Epithelial cell of esophagus (primary cell): Measurements from ENCODE around the gene ESPN.

Source experiments
- DNase-seq: peaks from one replicate; pipeline ENCODE4 v3.0.0; 2010; ENCODE audit warnings: low read depth
- H3K4me3 ChIP-seq: 2 replicates; pipeline ENCODE4 v1.5.1; 2011; ENCODE audit warnings: mild to moderate bottlenecking, low read length, control low read depth
- TF ChIP-seq, protein P1 (sequence below): IDR thresholded peaks from 2 replicates; pipeline ENCODE4 v1.5.1; 2011; ENCODE audit warnings: low read depth, mild to moderate bottlenecking, low read length, control low read depth, inconsistent platforms; ENCODE audit not compliant: insufficient read depth; ENCODE audit errors: missing control alignments

Gene ESPN

DNA sequence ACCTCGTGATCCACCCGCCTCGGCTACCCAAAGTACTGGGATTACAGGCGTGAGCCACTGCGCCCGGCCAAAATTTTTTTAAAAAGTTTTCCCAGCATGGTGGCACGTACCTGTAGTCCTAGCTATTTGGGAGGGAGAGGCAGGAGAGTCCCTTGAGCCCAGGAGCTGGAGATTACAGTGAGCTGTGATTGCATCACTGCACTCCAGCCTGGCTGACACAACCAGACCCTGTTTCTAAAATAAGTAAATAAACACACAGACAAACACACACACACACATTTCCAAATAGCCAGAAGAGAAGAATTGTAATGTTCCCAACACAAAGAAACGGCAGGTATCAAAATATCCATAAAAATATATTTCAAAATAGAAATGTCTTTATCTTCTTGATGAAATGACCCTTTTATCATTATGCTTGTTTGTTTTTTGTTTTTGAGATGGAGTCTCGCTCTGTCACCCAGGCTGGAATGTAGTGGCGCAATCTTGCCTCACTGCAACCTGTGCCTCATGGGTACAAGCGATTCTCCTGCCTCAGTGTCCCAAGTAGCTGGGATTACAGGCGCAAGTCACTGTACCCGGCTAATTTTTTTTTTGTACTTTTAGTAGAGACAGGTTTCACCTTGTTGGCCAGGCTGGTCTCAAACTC lies 14.2 kb upstream of the ESPN start:
- no peak for DNase-seq
- TF ChIP-seq, protein P1, sequence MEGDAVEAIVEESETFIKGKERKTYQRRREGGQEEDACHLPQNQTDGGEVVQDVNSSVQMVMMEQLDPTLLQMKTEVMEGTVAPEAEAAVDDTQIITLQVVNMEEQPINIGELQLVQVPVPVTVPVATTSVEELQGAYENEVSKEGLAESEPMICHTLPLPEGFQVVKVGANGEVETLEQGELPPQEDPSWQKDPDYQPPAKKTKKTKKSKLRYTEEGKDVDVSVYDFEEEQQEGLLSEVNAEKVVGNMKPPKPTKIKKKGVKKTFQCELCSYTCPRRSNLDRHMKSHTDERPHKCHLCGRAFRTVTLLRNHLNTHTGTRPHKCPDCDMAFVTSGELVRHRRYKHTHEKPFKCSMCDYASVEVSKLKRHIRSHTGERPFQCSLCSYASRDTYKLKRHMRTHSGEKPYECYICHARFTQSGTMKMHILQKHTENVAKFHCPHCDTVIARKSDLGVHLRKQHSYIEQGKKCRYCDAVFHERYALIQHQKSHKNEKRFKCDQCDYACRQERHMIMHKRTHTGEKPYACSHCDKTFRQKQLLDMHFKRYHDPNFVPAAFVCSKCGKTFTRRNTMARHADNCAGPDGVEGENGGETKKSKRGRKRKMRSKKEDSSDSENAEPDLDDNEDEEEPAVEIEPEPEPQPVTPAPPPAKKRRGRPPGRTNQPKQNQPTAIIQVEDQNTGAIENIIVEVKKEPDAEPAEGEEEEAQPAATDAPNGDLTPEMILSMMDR: no peak
- H3K4me3 ChIP-seq: no peak overlapping the region

DNA sequence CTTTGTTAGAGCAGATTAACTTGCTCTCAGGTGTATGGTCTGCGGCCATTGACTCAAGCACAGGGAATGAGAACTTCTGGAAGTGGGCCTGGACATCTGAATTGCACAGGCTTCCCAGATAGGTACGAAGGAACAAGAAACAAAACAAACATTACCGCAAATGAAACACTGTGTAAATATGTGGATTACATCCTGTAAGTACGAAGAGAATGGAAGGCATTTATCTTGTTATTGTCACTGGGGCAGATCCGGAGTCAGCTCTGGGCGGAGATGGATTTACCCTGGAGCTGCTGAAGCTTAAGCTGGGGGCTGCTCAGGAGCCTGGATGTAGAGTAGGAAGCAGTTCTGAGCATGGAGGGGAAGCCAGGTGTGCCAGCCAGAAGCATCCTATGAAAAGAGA lies 11.7 kb upstream of the ESPN start:
- H3K4me3 ChIP-seq: no peak overlapping the region
- TF ChIP-seq, protein P1: no peak
- peak; percentile 93 for DNase-seq

DNA sequence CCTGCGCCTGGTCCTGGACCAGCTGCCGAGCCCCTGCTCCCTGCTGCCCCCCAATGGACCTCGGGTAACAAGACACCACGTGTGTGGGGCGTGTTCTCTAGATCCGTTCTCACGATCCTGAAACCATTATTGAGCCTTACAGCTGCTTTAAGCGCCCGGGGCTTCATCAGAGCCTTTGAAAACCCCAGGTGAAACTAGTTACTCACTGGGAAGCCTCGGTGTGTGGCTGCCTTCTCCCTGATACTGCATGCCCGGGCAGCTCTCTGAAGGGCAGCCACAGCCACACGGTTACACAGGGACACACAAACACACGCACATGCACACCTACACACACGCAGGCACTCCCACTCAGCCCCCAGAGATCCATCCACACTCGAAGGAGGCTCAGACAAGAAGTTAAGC lies 10.1 kb upstream of the ESPN start:
- peak; percentile 100 for DNase-seq
- TF ChIP-seq, protein P1: peak; percentile 67
- no peak overlapping the region for H3K4me3 ChIP-seq

GRCh38 chr1:6414881-6415626 lies 9.5 kb upstream of the ESPN start:
- H3K4me3 ChIP-seq: no peak overlapping the region
- peak; percentile 95 for DNase-seq
- TF ChIP-seq, protein P1: no peak

DNA sequence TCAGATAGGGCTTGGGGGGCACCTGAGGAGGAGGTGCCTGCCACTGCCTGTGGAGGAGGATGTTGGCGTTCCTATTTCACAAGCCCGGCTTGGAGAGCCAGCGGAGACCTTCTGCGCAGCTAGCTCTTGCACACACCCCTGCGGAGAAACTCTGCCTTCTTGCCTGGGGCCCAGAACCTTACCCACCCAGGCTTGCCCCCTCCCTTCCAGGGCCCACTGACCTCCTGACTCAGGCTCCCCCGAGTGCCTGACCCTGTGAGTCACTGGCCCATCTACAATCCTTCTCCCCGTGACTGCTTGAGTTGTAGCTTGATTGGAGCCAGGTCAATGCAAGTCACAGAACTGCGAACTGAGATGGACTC lies 8.3 kb upstream of the ESPN start:
- DNase-seq: peak; percentile 55
- TF ChIP-seq, protein P1: no peak
- no peak overlapping the region for H3K4me3 ChIP-seq

GRCh38 chr1:6416906-6417305 lies 7.7 kb upstream of the ESPN start:
- TF ChIP-seq, protein P1: no peak
- H3K4me3 ChIP-seq: no peak overlapping the region
- DNase-seq: no peak

DNA sequence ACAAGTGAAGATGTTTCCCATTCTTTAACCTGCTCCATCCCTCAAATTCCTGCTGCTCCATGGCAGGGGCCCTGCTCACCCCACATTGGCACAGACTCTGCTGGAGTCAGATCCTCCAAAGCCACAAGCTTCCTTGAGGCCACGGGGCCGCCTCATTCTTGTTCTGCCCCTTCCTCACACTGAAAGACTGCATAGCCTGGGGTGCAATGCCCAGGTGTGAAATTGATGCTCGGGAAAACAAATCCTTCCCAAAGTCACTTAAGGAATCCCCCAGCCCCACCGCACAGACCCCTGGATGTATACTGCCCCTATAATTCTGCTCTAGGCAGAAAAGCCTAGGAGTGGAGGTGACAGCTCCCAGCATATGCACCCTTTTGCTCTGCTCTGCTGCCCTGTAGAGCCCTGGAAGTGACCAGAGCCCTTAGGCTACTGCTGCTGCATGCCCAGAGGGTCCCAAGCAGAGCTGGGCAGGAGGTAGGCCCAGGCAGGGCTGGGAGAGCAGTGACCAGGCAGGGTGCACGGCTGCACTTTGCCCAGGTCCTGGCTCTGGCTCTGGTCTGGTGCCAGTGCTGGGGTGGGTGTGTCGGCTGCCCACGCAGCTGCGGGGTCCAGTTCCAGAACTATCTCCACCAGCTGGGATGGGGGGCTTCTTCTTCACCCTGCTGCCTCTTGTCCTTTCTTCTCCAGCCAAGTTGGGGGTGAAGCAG lies 6.5 kb upstream of the ESPN start:
- peak overlapping the region; percentile 66 for H3K4me3 ChIP-seq
- TF ChIP-seq, protein P1: no peak
- DNase-seq: no peak
